ENCODE measurements around the gene DNAJB9.

GRCh38 chr7:108522780-108523179 is 46.9 kb upstream of the DNAJB9 start:
- TF ChIP-seq CTCF (IDR thresholded peaks at IDR 0.05) (no peak), POLR2AphosphoS5 (IDR thresholded peaks at IDR 0.05) (no peak), POLR2A (IDR thresholded peaks at IDR 0.05) (no peak), EP300 (IDR thresholded peaks at IDR 0.05) (no peak)

Data from upper lobe of left lung (tissue), 4 donors.